ENCODE results near the gene TAF11L12.
"Not testable (repeated sequence)": the region's sequence is repeated elsewhere in the genome, so short reads cannot be mapped to it uniquely, and the experiment has no call there.

GRCh38 chr5:17649232-17649631 is 39.0 kb downstream of the TAF11L12 start:
- TF ChIP-seq POLR2A (IDR thresholded peaks at IDR 0.05; ENCODE audit: low read depth); CTCF (IDR thresholded peaks at IDR 0.05): not testable (repeated sequence)
